Measurements from ENCODE around the gene NSMF. TPM values are rescaled to one million over a fixed set of nuclear protein-coding genes. Genes with fewer than 3 reads are reported as not detected.

Gene NSMF
- total and polyA plus RNA-seq, 2 of the 8 experiments (the other 6 are each of a cell fraction or from before 2014, with no cell fraction given) = 56.7 to 65.1 TPM

- no peak overlapping the region for H3K4me2 ChIP-seq (ENCODE audit: insufficient read depth in 1 of 2, low read depth in 2 of 2, low read length in 2 of 2)
- no peak overlapping the region for H2AFZ ChIP-seq (ENCODE audit: low read length)
- no peak overlapping the region for H4K91ac ChIP-seq (replicated peaks; ENCODE audit: insufficient read length, low read length)
- H2BK20ac ChIP-seq (ENCODE audit: low read length) = no peak overlapping the region
- CTCF ChIA-PET (ENCODE audit: partially characterized antibody) = interaction anchor here (1.0 kb wide), 1 partner anchor 46 kb away, joined by 3 read pairs; no protein-coding TSS in a partner anchor
- no peak overlapping the region for H3K9ac ChIP-seq (replicated peaks in 1 of 4; ENCODE audit: extremely low read depth in 1 of 4, low read depth in 3 of 4, low read length in 3 of 4)
- no peak overlapping the region for H2BK12ac ChIP-seq (ENCODE audit: low read depth, low read length)
- no peak overlapping the region for H2BK120ac ChIP-seq (replicated peaks; ENCODE audit: low read depth, low read length)
- H4K20me1 ChIP-seq (replicated peaks in 1 of 2; ENCODE audit: control insufficient read depth in 1 of 2, insufficient read depth in 2 of 2, low read length in 2 of 2) = peaks cover 0 to 4% of the 10 kb centered on the region in 2 experiments
- no peak overlapping the region for H3K4me3 ChIP-seq (ENCODE audit: extremely low read depth in 1 of 4, insufficient read depth in 2 of 4, low read depth in 3 of 4, low read length in 4 of 4)
- no peaks in the 10 kb centered on the region; the same call in 1 of the 2 replicates for H3K23me2 ChIP-seq (ENCODE audit: low read depth, low read length)
- no peak overlapping the region for H3K23ac ChIP-seq (ENCODE audit: insufficient read length)
- no peak overlapping the region for H3K14ac ChIP-seq (ENCODE audit: insufficient read length)
- no peak overlapping the region for H4K5ac ChIP-seq (ENCODE audit: insufficient read length, low read depth, low read length)
- no peak overlapping the region for H2BK5ac ChIP-seq (ENCODE audit: low read depth, low read length)
- DNase-seq (ENCODE audit: low read depth in 1 of 2, low spot score in 2 of 2) (no peak), FAIRE-seq (no peak)
- no peaks in the 10 kb centered on the region for H3K4me1 ChIP-seq (replicated peaks in 1 of 4; ENCODE audit: control insufficient read depth in 3 of 4, insufficient read depth in 4 of 4, low read length in 3 of 4)
- no peak overlapping the region for H2AK5ac ChIP-seq (ENCODE audit: low read depth, low read length)
- no peak overlapping the region for H4K8ac ChIP-seq (ENCODE audit: extremely low read depth, insufficient read depth, low read length)
- no peaks in the 10 kb centered on the region for H3K36me3 ChIP-seq (ENCODE audit: control insufficient read depth in 2 of 4, insufficient read depth in 4 of 4, low read length in 3 of 4)
- peak overlapping the region; percentile 19; the same call in 1 of the 2 replicates for H3K18ac ChIP-seq (ENCODE audit: extremely low read depth, low read length)
- POLR2A ChIA-PET (ENCODE audit: partially characterized antibody) = no interaction called here
- H2BK15ac ChIP-seq (ENCODE audit: low read length) = 0 out of 2 replicates have a peak overlapping the region, but pooled peaks have one; percentile 29
- H3K9me3 ChIP-seq (ENCODE audit: insufficient read depth in 2 of 2, low read depth in 1 of 2, low read length in 1 of 2) = no peaks in the 10 kb centered on the region; a peak in 1 of 4 replicates
- H3K79me2 ChIP-seq (ENCODE audit: control insufficient read depth in 1 of 2, insufficient read depth in 2 of 2, low read length in 2 of 2) = no peaks in the 10 kb centered on the region
- TF ChIP-seq CTBP2 (IDR thresholded peaks at IDR 0.05; ENCODE audit: borderline replicate concordance, insufficient read depth, insufficient read length, low read length) (no peak), PHF8 (conservative IDR thresholded peaks at IDR 0.05; ENCODE audit: low read depth, low read length) (no peak), EGR1 (IDR thresholded peaks at IDR 0.05; ENCODE audit: borderline replicate concordance, low read depth, low read length) (no peak), SP1 (IDR thresholded peaks at IDR 0.05; ENCODE audit: low read depth, low read length) (no peak), BCL11A (IDR thresholded peaks at IDR 0.05; ENCODE audit: low read depth in 2 of 2, low read length in 2 of 2) (no peak)
- H3K27ac ChIP-seq (ENCODE audit: low read depth, low read length) = no peak overlapping the region
- no peak overlapping the region for H3K4ac ChIP-seq (replicated peaks; ENCODE audit: insufficient read length, low read depth, low read length)
- H3K56ac ChIP-seq (replicated peaks; ENCODE audit: insufficient read length, low read depth, low read length) = no peak overlapping the region
- WGBS, 2 experiments (ENCODE audit: extremely low coverage in 1 of 2, insufficient coverage in 1 of 2, insufficient read length in 1 of 2, insufficient replicate concordance in 2 of 2, low coverage in 1 of 2, low lambda C conversion rate in 2 of 2, missing lambda C conversion rate in 1 of 2) = 86% methylated on average over 12 of the region's 13 CpGs; no CpG with 5 or more reads in 1 of the 2 experiments
- H3K27me3 ChIP-seq (replicated peaks in 1 of 4; ENCODE audit: control insufficient read depth in 3 of 4, extremely low read depth in 1 of 4, insufficient read depth in 3 of 4, low read length in 3 of 4) = no peaks in the 10 kb centered on the region; a peak in 1 of 7 replicates
- H3K79me1 ChIP-seq (ENCODE audit: low read depth, low read length) = no peaks in the 10 kb centered on the region
Measured at GRCh38 chr9:137491735-137492432, 32.8 kb upstream of the NSMF start.

All from H1 (cell line).